GM12878 (cell line): ENCODE data around the gene PNPLA5. TPM values are rescaled to one million over a fixed set of nuclear protein-coding genes. Genes with fewer than 3 reads are reported as not detected.

Experiments used
- HCFC1 ChIP-seq: fragments of 150-350 bp; IDR thresholded peaks from 2 replicates; pipeline ENCODE4 v1.6.1; 2014; ENCODE audit warnings: low read length
- HDGF ChIP-seq: fragments of 450-650 bp; IDR thresholded peaks from 2 replicates; pipeline ENCODE4 v1.6.1; 2016; ENCODE audit warnings: antibody characterized with exemption
- RUNX3 ChIP-seq: IDR thresholded peaks from 2 replicates; pipeline ENCODE4 v1.6.1; 2012; ENCODE audit warnings: low read length, inconsistent platforms
- SMARCA5 ChIP-seq: fragments of 450-650 bp; IDR thresholded peaks from 2 replicates; pipeline ENCODE4 v1.6.1; 2017; ENCODE audit warnings: mild to moderate bottlenecking
- TCF3 ChIP-seq: IDR thresholded peaks from 2 replicates; pipeline ENCODE4 v1.6.1; 2012; ENCODE audit warnings: low read depth, mild to moderate bottlenecking, low read length, borderline replicate concordance; ENCODE audit not compliant: insufficient read depth
- ZNF384 ChIP-seq: IDR thresholded peaks from 2 replicates; pipeline ENCODE4 v1.6.1; 2012; ENCODE audit warnings: low read depth, mild to moderate bottlenecking, low read length, improper control_type of control experiment, borderline replicate concordance
- polyA plus RNA-seq, 11 experiments: library from polyadenylated mRNA; depleted of rRNA in 4 of 11; unstranded in 6 of 11; stranded (reverse) in 5 of 11; fragments of >200 nt; fragmentation: Nextera tagmentation in 4 of 11; fragmentation: Illumina TruSeq in 1 of 11; extraction: Ambion mirVana in 4 of 11; extraction: Trizol in 1 of 11; gene quantifications; 1 replicate in 1 of 11; 2 replicates in 10 of 11; pipeline versions ENCODE4 v1.2.1 to v1.2.3, GENCODE V29; 2011 to 2016; ENCODE audit warnings: inconsistent platforms in 2 of 11, missing spikeins in 2 of 11, low read depth in 1 of 11
- total RNA-seq, 4 experiments: library from RNA; depleted of rRNA in 3 of 4; stranded (reverse); fragments of >200 nt in 3 of 4; fragmentation: Illumina TruSeq in 1 of 4; extraction: Trizol in 1 of 4; gene quantifications; 2 replicates each; pipeline versions ENCODE4 v1.2.1 to v1.2.3, GENCODE V29; 2013 to 2021
- TF ChIP-seq, protein P1 (sequence below): fragments of 450-650 bp; formaldehyde crosslinking; IDR thresholded peaks from 2 replicates; pipeline ENCODE4 v1.4.0; 2022; ENCODE audit warnings: mild to moderate bottlenecking, moderate library complexity
- TF ChIP-seq, protein P2 (sequence below): fragments of 450-650 bp; IDR thresholded peaks from 2 replicates; pipeline ENCODE4 v1.6.1; 2017; ENCODE audit warnings: antibody characterized with exemption, mild to moderate bottlenecking, moderate library complexity

Gene PNPLA5
- total and polyA plus RNA-seq, 10 of the 15 experiments (the other 5 are each of a cell fraction or from before 2014, with no cell fraction given) = not detected

DNA sequence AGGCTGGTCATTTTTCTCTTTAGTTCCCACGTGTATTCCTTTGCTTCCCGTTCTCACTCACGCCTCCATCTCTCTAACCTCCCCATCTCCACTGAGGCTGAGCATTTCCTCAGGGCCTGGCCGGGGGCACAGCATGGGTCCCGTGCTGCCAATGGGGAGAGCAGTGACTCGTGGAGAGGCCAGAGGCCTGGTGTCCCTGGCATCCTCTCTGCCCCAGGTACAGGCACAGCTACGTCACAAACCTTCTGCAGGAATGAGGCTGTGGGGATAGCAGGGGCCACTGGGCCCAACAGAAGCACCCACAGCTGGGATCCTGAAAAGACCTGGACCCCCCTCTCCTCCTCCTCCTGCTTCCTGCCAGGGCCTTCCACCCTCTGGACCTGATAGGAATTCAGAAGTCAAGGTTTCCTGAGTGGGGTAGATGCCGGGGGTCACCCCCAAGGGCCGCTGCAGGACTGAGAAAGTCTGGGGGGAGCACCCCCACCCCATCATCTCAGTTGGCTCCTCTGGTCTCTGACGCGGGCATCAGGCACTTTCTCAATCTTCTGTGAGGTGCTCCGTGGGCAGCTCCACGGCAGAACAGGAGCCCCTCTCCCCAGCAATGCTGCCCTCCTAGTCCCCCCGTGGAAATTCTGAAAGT lies 11.8 kb downstream of the PNPLA5 start (continued):
- TF ChIP-seq RUNX3 (no peak), ZNF384 (no peak), HDGF (no peak), SMARCA5 (no peak), TCF3 (no peak), HCFC1 (no peak)
- TF ChIP-seq, protein P1, sequence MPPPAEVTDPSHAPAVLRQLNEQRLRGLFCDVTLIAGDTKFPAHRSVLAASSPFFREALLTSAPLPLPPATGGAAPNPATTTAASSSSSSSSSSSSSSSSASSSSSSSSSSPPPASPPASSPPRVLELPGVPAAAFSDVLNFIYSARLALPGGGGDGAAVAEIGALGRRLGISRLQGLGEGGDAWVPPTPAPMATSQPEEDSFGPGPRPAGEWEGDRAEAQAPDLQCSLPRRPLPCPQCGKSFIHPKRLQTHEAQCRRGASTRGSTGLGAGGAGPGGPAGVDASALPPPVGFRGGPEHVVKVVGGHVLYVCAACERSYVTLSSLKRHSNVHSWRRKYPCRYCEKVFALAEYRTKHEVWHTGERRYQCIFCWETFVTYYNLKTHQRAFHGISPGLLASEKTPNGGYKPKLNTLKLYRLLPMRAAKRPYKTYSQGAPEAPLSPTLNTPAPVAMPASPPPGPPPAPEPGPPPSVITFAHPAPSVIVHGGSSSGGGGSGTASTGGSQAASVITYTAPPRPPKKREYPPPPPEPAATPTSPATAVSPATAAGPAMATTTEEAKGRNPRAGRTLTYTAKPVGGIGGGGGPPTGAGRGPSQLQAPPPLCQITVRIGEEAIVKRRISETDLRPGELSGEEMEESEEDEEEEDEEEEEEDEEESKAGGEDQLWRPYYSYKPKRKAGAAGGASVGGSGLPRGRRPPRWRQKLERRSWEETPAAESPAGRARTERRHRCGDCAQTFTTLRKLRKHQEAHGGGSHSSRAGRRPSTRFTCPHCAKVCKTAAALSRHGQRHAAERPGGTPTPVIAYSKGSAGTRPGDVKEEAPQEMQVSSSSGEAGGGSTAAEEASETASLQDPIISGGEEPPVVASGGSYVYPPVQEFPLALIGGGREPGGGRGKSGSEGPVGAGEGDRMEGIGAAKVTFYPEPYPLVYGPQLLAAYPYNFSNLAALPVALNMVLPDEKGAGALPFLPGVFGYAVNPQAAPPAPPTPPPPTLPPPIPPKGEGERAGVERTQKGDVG (CRISPR knock-in tag) = no peak
- TF ChIP-seq, protein P2, sequence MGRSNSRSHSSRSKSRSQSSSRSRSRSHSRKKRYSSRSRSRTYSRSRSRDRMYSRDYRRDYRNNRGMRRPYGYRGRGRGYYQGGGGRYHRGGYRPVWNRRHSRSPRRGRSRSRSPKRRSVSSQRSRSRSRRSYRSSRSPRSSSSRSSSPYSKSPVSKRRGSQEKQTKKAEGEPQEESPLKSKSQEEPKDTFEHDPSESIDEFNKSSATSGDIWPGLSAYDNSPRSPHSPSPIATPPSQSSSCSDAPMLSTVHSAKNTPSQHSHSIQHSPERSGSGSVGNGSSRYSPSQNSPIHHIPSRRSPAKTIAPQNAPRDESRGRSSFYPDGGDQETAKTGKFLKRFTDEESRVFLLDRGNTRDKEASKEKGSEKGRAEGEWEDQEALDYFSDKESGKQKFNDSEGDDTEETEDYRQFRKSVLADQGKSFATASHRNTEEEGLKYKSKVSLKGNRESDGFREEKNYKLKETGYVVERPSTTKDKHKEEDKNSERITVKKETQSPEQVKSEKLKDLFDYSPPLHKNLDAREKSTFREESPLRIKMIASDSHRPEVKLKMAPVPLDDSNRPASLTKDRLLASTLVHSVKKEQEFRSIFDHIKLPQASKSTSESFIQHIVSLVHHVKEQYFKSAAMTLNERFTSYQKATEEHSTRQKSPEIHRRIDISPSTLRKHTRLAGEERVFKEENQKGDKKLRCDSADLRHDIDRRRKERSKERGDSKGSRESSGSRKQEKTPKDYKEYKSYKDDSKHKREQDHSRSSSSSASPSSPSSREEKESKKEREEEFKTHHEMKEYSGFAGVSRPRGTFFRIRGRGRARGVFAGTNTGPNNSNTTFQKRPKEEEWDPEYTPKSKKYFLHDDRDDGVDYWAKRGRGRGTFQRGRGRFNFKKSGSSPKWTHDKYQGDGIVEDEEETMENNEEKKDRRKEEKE = no peak
